Astrocyte (in vitro differentiated cells and primary cell): Measurements from ENCODE around the gene SMARCA4.

ENCODE experiments used
- CTCF ChIP-seq: IDR thresholded peaks from 2 replicates; pipeline ENCODE4 v1.5.1; 2011; ENCODE audit warnings: low read depth, mild to moderate bottlenecking, inconsistent platforms, low read length, moderate library complexity; ENCODE audit not compliant: insufficient read depth
- EZH2 ChIP-seq: IDR thresholded peaks from 2 replicates; pipeline ENCODE4 v1.6.1; 2012; ENCODE audit warnings: mild to moderate bottlenecking, low read length, inconsistent platforms; ENCODE audit not compliant: insufficient read depth

- TF ChIP-seq CTCF (peak; percentile 69), EZH2 (no peak)
Measured at GRCh38 chr19:11035441-11036377, 74.9 kb downstream of the SMARCA4 start.
